ENCODE measurements around the gene CHCHD6. TPM values are rescaled to one million over a fixed set of nuclear protein-coding genes. Genes with fewer than 3 reads are reported as not detected.

Gene CHCHD6
- total RNA-seq, 1 donor from 2014 or later: 28.7 TPM

GRCh38 chr3:126746395-126747177 lies 42.5 kb downstream of the CHCHD6 start:
- TF ChIP-seq CTCF (IDR thresholded peaks at IDR 0.05; ENCODE audit: insufficient read depth, low read length, poor library complexity, severe bottlenecking): no peak
- H3K36me3 ChIP-seq (ENCODE audit: control insufficient read depth, insufficient read depth, low read length): no peaks in the 10 kb centered on the region
- no peak overlapping the region for H3K4me3 ChIP-seq (ENCODE audit: low read depth, low read length)
- DNase-seq (ENCODE audit: low read depth): no peak
- no peaks in the 10 kb centered on the region for H3K27me3 ChIP-seq (ENCODE audit: control insufficient read depth, insufficient read depth, low read length)

GRCh38 chr3:126747768-126748167 lies 43.7 kb downstream of the CHCHD6 start:
- H3K4me3 ChIP-seq (ENCODE audit: low read depth, low read length): no peak overlapping the region
- H3K27me3 ChIP-seq (ENCODE audit: control insufficient read depth, insufficient read depth, low read length): no peaks in the 10 kb centered on the region
- no peak for TF ChIP-seq CTCF (IDR thresholded peaks at IDR 0.05; ENCODE audit: insufficient read depth, low read length, poor library complexity, severe bottlenecking)
- no peaks in the 10 kb centered on the region for H3K36me3 ChIP-seq (ENCODE audit: control insufficient read depth, insufficient read depth, low read length)
- no peak for DNase-seq (ENCODE audit: low read depth)

- Histone ChIP-seq H3K27me3 (ENCODE audit: control insufficient read depth, insufficient read depth, low read length) (no peaks in the 10 kb centered on the region), H3K4me3 (ENCODE audit: low read depth, low read length) (no peak overlapping the region), H3K36me3 (ENCODE audit: control insufficient read depth, insufficient read depth, low read length) (no peaks in the 10 kb centered on the region)
- no peak for TF ChIP-seq CTCF (IDR thresholded peaks at IDR 0.05; ENCODE audit: insufficient read depth, low read length, poor library complexity, severe bottlenecking)
- no peak for DNase-seq (ENCODE audit: low read depth)
Measured at GRCh38 chr3:126748701-126749546, 44.9 kb downstream of the CHCHD6 start.

- TF ChIP-seq CTCF (IDR thresholded peaks at IDR 0.05; ENCODE audit: insufficient read depth, low read length, poor library complexity, severe bottlenecking): no peak
- Histone ChIP-seq H3K27me3 (ENCODE audit: control insufficient read depth, insufficient read depth, low read length) (no peaks in the 10 kb centered on the region), H3K4me3 (ENCODE audit: low read depth, low read length) (no peak overlapping the region), H3K36me3 (ENCODE audit: control insufficient read depth, insufficient read depth, low read length) (no peaks in the 10 kb centered on the region)
- DNase-seq (ENCODE audit: low read depth): no peak
Measured at GRCh38 chr3:126749547-126749875, 45.5 kb downstream of the CHCHD6 start.

- Histone ChIP-seq H3K4me3 (ENCODE audit: low read depth, low read length) (no peak overlapping the region), H3K36me3 (ENCODE audit: control insufficient read depth, insufficient read depth, low read length) (no peaks in the 10 kb centered on the region), H3K27me3 (ENCODE audit: control insufficient read depth, insufficient read depth, low read length) (no peaks in the 10 kb centered on the region)
- TF ChIP-seq CTCF (IDR thresholded peaks at IDR 0.05; ENCODE audit: insufficient read depth, low read length, poor library complexity, severe bottlenecking): no peak
- DNase-seq (ENCODE audit: low read depth): no peak
Measured at GRCh38 chr3:126749931-126750755, 46.1 kb downstream of the CHCHD6 start.
